NK-92 (cell line): ENCODE results near the gene ERO1A.

Source experiments
- DNase-seq: peaks from one replicate; lab custom pipeline; 2025; ENCODE audit not compliant: unreplicated experiment; lab: John Stamatoyannopoulos, UW

The ERO1A gene

DNA sequence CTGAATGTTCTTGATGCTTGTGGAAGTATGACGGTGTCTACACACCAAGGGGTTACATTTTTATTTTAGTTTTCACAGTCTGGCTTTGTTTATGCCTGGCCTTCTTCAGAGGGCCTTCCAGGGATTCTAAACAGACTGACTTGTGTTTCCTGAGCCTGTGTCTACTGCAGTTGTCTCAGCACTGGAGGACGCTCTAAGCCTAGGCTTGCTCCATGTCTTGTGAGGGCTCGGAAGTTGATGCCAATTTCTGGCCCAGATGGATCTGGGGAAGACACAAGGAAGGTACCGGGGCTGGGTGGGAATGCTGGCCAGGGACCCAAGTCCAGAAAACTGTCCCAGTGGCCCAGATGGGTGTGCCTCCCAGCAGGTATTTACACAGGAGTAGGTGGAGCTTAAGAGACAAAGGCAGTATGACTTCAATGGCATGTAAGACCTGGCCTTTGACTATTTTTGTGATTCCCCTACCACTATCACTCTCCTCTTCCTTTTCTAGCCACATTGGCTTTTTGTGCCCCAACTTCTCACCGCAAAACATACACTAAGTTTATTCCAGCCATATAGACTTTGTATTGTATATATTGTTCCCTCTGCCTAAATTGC is 85.8 kb downstream of the ERO1A start:
- DNase-seq = no peak

- DNase-seq = no peak
Observed at GRCh38 chr14:52607061-52607460, 88.3 kb downstream of the ERO1A start.

GRCh38 chr14:52602131-52602530 is 93.2 kb downstream of the ERO1A start:
- no peak for DNase-seq

- no peak for DNase-seq
Observed at GRCh38 chr14:52599974-52600373, 95.4 kb downstream of the ERO1A start.

DNA sequence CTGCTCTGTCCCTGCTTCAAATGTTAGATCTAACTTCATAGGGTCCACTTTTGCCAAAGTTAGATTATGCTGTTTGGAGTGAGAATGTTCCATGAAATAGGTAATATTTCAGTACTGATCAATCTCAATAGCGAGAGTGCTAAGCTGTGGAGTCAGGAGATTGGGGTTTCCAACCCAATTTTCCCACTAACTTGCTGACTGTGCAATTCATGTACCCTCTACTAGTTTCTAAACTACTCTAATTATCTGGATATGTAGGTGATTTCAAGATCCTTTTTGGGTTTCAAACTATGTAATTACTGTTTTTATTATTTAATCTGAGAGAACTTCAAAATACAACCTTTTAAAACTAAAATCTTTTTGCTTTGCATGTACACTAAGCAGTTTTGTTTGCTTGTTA is 96.8 kb downstream of the ERO1A start:
- no peak for DNase-seq

DNA sequence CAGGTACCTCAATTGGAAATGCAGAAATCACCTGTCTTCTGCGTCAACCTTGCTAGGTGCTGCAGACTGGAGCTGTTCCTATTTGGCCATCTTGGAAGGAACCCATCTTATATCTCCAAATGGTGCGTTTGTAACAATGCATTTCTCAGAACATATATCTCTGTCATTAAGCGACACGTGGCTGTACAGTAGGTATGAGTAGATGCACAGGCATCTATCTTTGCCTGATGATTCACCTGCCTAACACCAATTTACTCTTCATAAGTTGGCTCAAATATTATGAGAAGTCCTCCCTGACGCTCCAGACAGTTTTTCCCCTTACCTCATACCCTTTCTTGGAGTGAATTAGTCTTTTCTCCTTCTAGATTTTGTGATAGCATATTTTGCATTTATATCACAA is 98.5 kb downstream of the ERO1A start:
- no peak for DNase-seq

- DNase-seq = no peak
Observed at GRCh38 chr14:52596320-52596719, 99.0 kb downstream of the ERO1A start.

DNA sequence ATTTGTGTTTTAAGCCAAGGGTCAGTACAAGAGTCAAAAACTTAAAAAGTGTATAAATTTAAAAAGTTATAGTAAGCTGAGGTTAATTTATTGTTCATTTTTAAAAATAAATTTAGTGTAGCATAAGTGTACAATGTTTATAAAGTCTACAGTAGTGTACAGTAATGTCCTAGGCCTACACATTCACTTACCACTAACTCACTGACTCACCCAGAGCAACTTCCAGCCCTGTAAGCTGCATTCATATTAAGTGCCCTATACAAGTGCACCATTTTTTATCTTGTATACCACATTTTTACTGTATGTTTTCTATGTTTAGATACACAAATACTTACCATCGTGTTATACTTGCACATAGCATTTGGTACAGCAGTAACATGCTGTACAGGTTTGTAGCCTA is 105.0 kb downstream of the ERO1A start:
- DNase-seq = no peak
